ENCODE data around the gene CDC42EP3. TPM values are rescaled to one million over a fixed set of nuclear protein-coding genes. Genes with fewer than 3 reads are reported as not detected.

Gene CDC42EP3
- polyA plus RNA-seq, 2 donors = 2.0 to 6.0 TPM

- WGBS, 2 donors = 84 to 91% methylated on average over 14 of the region's 14 CpGs
Observed at GRCh38 chr2:37617119-37617892, 54.1 kb downstream of the CDC42EP3 start.

DNA sequence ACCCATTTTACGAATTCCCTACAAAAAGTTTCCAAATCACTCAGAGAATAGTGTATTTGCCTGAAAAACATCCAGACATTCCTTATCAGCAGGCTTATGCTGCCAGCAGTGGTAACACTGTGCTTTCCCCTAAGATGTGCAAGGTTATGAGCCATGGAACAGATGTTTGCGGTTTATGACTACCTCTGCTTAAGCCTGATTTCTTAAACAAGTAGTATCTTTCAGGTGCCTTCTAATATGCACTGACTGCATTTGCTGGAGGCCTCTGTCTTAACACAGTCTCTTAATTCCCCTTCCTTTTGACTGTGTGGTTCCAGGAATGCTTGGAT, 54.8 kb downstream of the CDC42EP3 start:
- no peaks in the 10 kb centered on the region for H3K9me3 ChIP-seq (ENCODE audit: control insufficient read depth in 2 of 2, insufficient read depth in 1 of 2, low read depth in 1 of 2, low read length in 1 of 2)
- no peak overlapping the region for H3K27ac ChIP-seq (ENCODE audit: low read depth in 2 of 2, low read length in 1 of 2)
- H3K4me1 ChIP-seq (ENCODE audit: control insufficient read depth in 2 of 2, insufficient read depth in 2 of 2, low read length in 1 of 2) = peaks cover 4 to 5% of the 10 kb centered on the region in 2 donors
- 80 to 89% methylated on average over 2 of the region's 2 CpGs for WGBS, 2 donors
- H3K4me3 ChIP-seq (ENCODE audit: low read depth in 1 of 2, low read length in 2 of 2) = no peak overlapping the region
- H3K27me3 ChIP-seq (ENCODE audit: control insufficient read depth in 1 of 2, insufficient read depth in 2 of 2, low read length in 2 of 2) = no peaks in the 10 kb centered on the region
- no peaks in the 10 kb centered on the region for H3K36me3 ChIP-seq (ENCODE audit: control insufficient read depth in 2 of 2, insufficient read depth in 2 of 2, low read length in 1 of 2)

More at GRCh38 chr2:37617119-37617892, 54.1 kb downstream of the CDC42EP3 start:
- no peaks in the 10 kb centered on the region for H3K36me3 ChIP-seq (ENCODE audit: control insufficient read depth in 2 of 2, insufficient read depth in 2 of 2, low read length in 1 of 2)
- no peak overlapping the region for H3K4me3 ChIP-seq (ENCODE audit: low read depth in 1 of 2, low read length in 2 of 2)
- peaks cover 4 to 5% of the 10 kb centered on the region in 2 donors for H3K4me1 ChIP-seq (ENCODE audit: control insufficient read depth in 2 of 2, insufficient read depth in 2 of 2, low read length in 1 of 2)
- no peak overlapping the region for H3K27ac ChIP-seq (ENCODE audit: low read depth in 2 of 2, low read length in 1 of 2)
- H3K9me3 ChIP-seq (ENCODE audit: control insufficient read depth in 2 of 2, insufficient read depth in 1 of 2, low read depth in 1 of 2, low read length in 1 of 2) = no peaks in the 10 kb centered on the region
- no peaks in the 10 kb centered on the region for H3K27me3 ChIP-seq (ENCODE audit: control insufficient read depth in 1 of 2, insufficient read depth in 2 of 2, low read length in 2 of 2)

- whole genome bisulfite sequencing, 2 donors = 63 to 68% methylated on average over 6 of the region's 6 CpGs
- Histone ChIP-seq H3K27ac (ENCODE audit: low read depth in 2 of 2, low read length in 1 of 2) (peak overlapping the region in 1 of 2 donors; percentile 14), H3K36me3 (ENCODE audit: control insufficient read depth in 2 of 2, insufficient read depth in 2 of 2, low read length in 1 of 2) (no peaks in the 10 kb centered on the region), H3K4me3 (ENCODE audit: low read depth in 1 of 2, low read length in 2 of 2) (no peak overlapping the region), H3K9me3 (ENCODE audit: control insufficient read depth in 2 of 2, insufficient read depth in 1 of 2, low read depth in 1 of 2, low read length in 1 of 2) (no peaks in the 10 kb centered on the region), H3K4me1 (ENCODE audit: control insufficient read depth in 2 of 2, insufficient read depth in 2 of 2, low read length in 1 of 2) (peaks cover 4 to 5% of the 10 kb centered on the region in 2 donors), H3K27me3 (ENCODE audit: control insufficient read depth in 1 of 2, insufficient read depth in 2 of 2, low read length in 2 of 2) (no peaks in the 10 kb centered on the region)
Observed at GRCh38 chr2:37615804-37616676, 55.4 kb downstream of the CDC42EP3 start.

DNA sequence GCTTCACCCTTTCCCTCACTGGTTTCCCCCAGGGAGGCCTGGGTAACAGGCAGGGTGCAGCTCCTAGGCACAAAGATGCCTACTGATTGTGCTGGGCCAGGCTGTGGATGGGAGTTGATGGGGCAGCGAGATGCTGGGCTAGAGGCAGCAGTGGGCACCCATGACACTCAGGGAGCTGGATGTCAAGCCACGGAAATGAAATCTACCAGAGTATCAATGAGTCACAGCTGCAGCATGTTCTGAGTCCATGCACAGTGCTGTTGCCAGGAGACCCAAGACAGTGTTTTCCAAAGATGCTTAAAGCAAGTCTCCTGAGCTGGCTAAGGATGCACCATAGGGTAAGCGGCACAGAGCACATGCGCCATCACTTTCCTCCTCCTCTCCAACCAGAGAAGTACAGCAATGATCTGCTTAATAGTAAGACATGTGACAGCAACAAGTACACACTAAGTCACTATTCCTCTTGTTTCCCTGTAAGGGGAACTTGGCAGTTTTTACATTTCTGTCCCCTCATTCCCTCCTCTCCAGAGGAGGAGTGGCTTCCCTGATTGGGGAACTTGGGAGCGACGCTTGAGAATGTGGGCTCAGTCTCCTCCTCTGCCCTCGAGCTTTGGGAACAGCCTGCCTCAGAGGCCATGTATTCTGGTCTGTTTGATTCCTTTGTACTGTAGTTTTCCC, 57.2 kb downstream of the CDC42EP3 start:
- no peaks in the 10 kb centered on the region for H3K36me3 ChIP-seq (ENCODE audit: control insufficient read depth in 2 of 2, insufficient read depth in 2 of 2, low read length in 1 of 2)
- 76 to 77% methylated on average over 7 of the region's 7 CpGs for WGBS, 2 donors

GRCh38 chr2:37612382-37612781, 59.1 kb downstream of the CDC42EP3 start:
- Histone ChIP-seq H3K36me3 (ENCODE audit: control insufficient read depth in 2 of 2, insufficient read depth in 2 of 2, low read length in 1 of 2) (no peaks in the 10 kb centered on the region), H3K4me1 (ENCODE audit: control insufficient read depth in 2 of 2, insufficient read depth in 2 of 2, low read length in 1 of 2) (peaks cover 4 to 5% of the 10 kb centered on the region in 2 donors), H3K27me3 (ENCODE audit: control insufficient read depth in 1 of 2, insufficient read depth in 2 of 2, low read length in 2 of 2) (no peaks in the 10 kb centered on the region), H3K27ac (ENCODE audit: low read depth in 2 of 2, low read length in 1 of 2) (no peak overlapping the region), H3K9me3 (ENCODE audit: control insufficient read depth in 2 of 2, insufficient read depth in 1 of 2, low read depth in 1 of 2, low read length in 1 of 2) (no peaks in the 10 kb centered on the region), H3K4me3 (ENCODE audit: low read depth in 1 of 2, low read length in 2 of 2) (no peak overlapping the region)
- WGBS, 2 donors = 90 to 92% methylated on average over 4 of the region's 4 CpGs

More for the DNA sequence above, 57.2 kb downstream of the CDC42EP3 start:
- Histone ChIP-seq H3K27ac (ENCODE audit: low read depth in 2 of 2, low read length in 1 of 2) (no peak overlapping the region), H3K4me3 (ENCODE audit: low read depth in 1 of 2, low read length in 2 of 2) (no peak overlapping the region), H3K4me1 (ENCODE audit: control insufficient read depth in 2 of 2, insufficient read depth in 2 of 2, low read length in 1 of 2) (peaks cover 4 to 5% of the 10 kb centered on the region in 2 donors), H3K9me3 (ENCODE audit: control insufficient read depth in 2 of 2, insufficient read depth in 1 of 2, low read depth in 1 of 2, low read length in 1 of 2) (no peaks in the 10 kb centered on the region), H3K27me3 (ENCODE audit: control insufficient read depth in 1 of 2, insufficient read depth in 2 of 2, low read length in 2 of 2) (no peaks in the 10 kb centered on the region)

DNA sequence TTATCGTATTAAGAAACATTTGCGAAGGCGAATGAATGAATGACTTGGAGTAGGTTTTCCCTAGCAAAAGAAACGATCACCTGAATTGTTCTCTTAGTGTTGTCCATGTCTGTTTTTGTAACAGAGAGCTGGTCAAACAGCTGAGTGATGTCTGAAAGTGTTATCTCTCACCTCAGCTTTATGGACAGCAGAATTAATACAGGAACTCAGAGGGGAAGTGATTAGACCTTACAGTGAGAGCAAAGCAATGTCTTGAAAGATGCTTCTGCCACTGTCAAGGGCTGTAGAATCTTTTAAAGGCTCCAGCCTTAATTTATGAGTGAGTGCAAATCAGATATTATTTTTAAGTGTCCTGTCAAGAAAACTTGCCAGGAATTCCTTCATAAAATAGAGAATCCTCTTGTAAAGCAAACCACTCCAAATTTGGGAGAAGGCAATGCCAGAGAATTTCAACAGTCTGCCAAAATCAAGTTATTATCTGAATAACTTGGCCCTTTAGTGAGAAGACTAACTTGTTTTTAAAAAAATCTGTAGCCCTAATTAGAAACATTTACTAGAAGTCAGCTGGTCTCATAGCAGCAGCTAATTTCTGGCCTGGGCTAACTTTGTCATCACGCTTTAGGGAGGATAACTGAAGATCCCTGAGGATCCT, 60.7 kb downstream of the CDC42EP3 start:
- Histone ChIP-seq H3K4me3 (ENCODE audit: low read depth in 1 of 2, low read length in 2 of 2) (no peak overlapping the region), H3K36me3 (ENCODE audit: control insufficient read depth in 2 of 2, insufficient read depth in 2 of 2, low read length in 1 of 2) (no peaks in the 10 kb centered on the region), H3K27me3 (ENCODE audit: control insufficient read depth in 1 of 2, insufficient read depth in 2 of 2, low read length in 2 of 2) (no peaks in the 10 kb centered on the region), H3K4me1 (ENCODE audit: control insufficient read depth in 2 of 2, insufficient read depth in 2 of 2, low read length in 1 of 2) (peaks cover 4 to 5% of the 10 kb centered on the region in 2 donors), H3K9me3 (ENCODE audit: control insufficient read depth in 2 of 2, insufficient read depth in 1 of 2, low read depth in 1 of 2, low read length in 1 of 2) (no peaks in the 10 kb centered on the region), H3K27ac (ENCODE audit: low read depth in 2 of 2, low read length in 1 of 2) (no peak overlapping the region)
- WGBS, 2 donors = 70 to 76% methylated on average over 5 of the region's 5 CpGs

DNA sequence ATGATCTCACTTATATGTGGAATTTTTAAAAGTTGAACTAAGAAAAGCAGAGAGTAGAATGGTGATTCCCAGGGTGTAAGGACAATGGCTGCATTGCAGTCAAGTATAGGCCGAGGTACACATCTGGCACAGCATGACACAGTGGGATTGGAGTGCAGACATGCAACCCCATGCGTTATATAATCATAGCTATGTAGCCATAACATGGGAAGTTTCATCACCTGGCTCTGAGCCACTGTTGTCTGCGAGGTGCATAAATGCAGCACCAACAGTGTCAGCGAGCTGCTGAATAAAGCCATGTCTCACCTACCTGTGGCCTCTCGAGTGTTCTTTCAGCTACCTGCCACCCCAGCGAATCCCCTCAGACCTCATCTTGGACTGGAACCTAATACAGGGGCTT, 61.7 kb downstream of the CDC42EP3 start:
- no peak overlapping the region for H3K27ac ChIP-seq (ENCODE audit: low read depth in 2 of 2, low read length in 1 of 2)
- no peak overlapping the region for H3K4me3 ChIP-seq (ENCODE audit: low read depth in 1 of 2, low read length in 2 of 2)
- H3K36me3 ChIP-seq (ENCODE audit: control insufficient read depth in 2 of 2, insufficient read depth in 2 of 2, low read length in 1 of 2) = no peaks in the 10 kb centered on the region
- WGBS, 2 donors = 88 to 90% methylated on average over 6 of the region's 6 CpGs
- H3K27me3 ChIP-seq (ENCODE audit: control insufficient read depth in 1 of 2, insufficient read depth in 2 of 2, low read length in 2 of 2) = no peaks in the 10 kb centered on the region
- H3K9me3 ChIP-seq (ENCODE audit: control insufficient read depth in 2 of 2, insufficient read depth in 1 of 2, low read depth in 1 of 2, low read length in 1 of 2) = no peaks in the 10 kb centered on the region
- H3K4me1 ChIP-seq (ENCODE audit: control insufficient read depth in 2 of 2, insufficient read depth in 2 of 2, low read length in 1 of 2) = peaks cover 4 to 5% of the 10 kb centered on the region in 2 donors

- no peaks in the 10 kb centered on the region for H3K9me3 ChIP-seq (ENCODE audit: control insufficient read depth in 2 of 2, insufficient read depth in 1 of 2, low read depth in 1 of 2, low read length in 1 of 2)
- no peaks in the 10 kb centered on the region for H3K27me3 ChIP-seq (ENCODE audit: control insufficient read depth in 1 of 2, insufficient read depth in 2 of 2, low read length in 2 of 2)
- no peak overlapping the region for H3K27ac ChIP-seq (ENCODE audit: low read depth in 2 of 2, low read length in 1 of 2)
- no peaks in the 10 kb centered on the region for H3K4me1 ChIP-seq (ENCODE audit: control insufficient read depth in 2 of 2, insufficient read depth in 2 of 2, low read length in 1 of 2)
- H3K4me3 ChIP-seq (ENCODE audit: low read depth in 1 of 2, low read length in 2 of 2) = no peak overlapping the region
- no peaks in the 10 kb centered on the region for H3K36me3 ChIP-seq (ENCODE audit: control insufficient read depth in 2 of 2, insufficient read depth in 2 of 2, low read length in 1 of 2)
Observed at GRCh38 chr2:37604716-37605115, 66.7 kb downstream of the CDC42EP3 start.

DNA sequence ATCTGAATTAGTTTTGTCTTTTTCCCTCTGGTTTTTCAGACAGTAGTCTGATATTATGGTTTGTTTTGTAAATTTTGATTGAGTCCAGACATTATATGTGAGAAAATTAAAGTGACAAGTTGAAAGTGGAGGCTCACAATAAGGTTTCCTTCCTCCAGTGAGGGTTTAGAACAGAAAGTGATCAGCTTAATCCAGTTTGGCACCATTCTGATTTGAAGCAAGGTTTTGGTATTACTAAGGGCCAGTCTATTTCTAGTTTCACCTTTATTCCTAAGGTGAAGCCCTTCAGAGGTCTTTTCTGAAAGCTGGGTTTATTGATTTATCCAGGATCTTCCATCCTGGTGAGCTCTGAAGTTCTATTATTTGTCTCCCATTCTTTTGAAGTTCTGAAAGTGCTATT, 68.7 kb downstream of the CDC42EP3 start:
- Histone ChIP-seq H3K4me3 (ENCODE audit: low read depth in 1 of 2, low read length in 2 of 2) (no peak overlapping the region), H3K4me1 (ENCODE audit: control insufficient read depth in 2 of 2, insufficient read depth in 2 of 2, low read length in 1 of 2) (no peaks in the 10 kb centered on the region), H3K36me3 (ENCODE audit: control insufficient read depth in 2 of 2, insufficient read depth in 2 of 2, low read length in 1 of 2) (no peaks in the 10 kb centered on the region), H3K9me3 (ENCODE audit: control insufficient read depth in 2 of 2, insufficient read depth in 1 of 2, low read depth in 1 of 2, low read length in 1 of 2) (no peaks in the 10 kb centered on the region), H3K27me3 (ENCODE audit: control insufficient read depth in 1 of 2, insufficient read depth in 2 of 2, low read length in 2 of 2) (no peaks in the 10 kb centered on the region), H3K27ac (ENCODE audit: low read depth in 2 of 2, low read length in 1 of 2) (no peak overlapping the region)

Measured in esophagus (tissue), 2 donors.